ENCODE results near the gene CCT7.

DNA sequence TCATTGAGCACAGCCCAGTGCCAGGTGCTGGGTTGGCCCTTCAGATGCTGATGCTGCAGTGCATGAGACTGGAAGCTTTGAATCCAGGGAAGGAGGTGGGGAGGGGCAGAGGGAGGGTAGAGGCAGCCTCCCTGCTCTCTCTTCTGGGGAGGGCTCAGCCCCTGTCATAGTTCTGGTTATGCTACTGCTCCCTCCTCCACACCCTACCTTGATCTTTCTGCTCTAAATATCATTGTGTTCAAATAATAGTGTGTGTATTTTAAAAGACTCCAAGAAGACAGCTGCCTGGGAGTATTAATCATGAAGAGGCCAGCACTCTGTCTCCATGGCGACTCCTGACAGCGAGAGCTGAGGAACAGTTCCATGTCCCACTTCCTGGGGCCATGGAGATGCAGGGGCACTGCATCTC lies 63.0 kb downstream of the CCT7 start:
- TF ChIP-seq SMAD3 (CRISPR knock-in tag; IDR thresholded peaks at IDR 0.05; ENCODE audit: borderline replicate concordance) (no peak), CREB1 (CRISPR knock-in tag; IDR thresholded peaks at IDR 0.05) (no peak), GABPB1 (CRISPR knock-in tag; IDR thresholded peaks at IDR 0.05) (no peak), NR3C1 (CRISPR knock-in tag; conservative IDR thresholded peaks at IDR 0.05; ENCODE audit: low read depth) (no peak), FOXP1 (CRISPR knock-in tag; IDR thresholded peaks at IDR 0.05; ENCODE audit: borderline replicate concordance) (no peak), SOX15 (CRISPR knock-in tag; IDR thresholded peaks at IDR 0.05) (no peak), ATF1 (CRISPR knock-in tag; IDR thresholded peaks at IDR 0.05) (no peak), ZNF138 (CRISPR knock-in tag; conservative IDR thresholded peaks at IDR 0.05) (no peak), MYBL2 (CRISPR knock-in tag; IDR thresholded peaks at IDR 0.05) (no peak)
- TF ChIP-seq, protein P1, sequence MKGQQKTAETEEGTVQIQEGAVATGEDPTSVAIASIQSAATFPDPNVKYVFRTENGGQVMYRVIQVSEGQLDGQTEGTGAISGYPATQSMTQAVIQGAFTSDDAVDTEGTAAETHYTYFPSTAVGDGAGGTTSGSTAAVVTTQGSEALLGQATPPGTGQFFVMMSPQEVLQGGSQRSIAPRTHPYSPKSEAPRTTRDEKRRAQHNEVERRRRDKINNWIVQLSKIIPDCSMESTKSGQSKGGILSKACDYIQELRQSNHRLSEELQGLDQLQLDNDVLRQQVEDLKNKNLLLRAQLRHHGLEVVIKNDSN (CRISPR knock-in tag; IDR thresholded peaks at IDR 0.05): no peak
- TF ChIP-seq, protein P2, sequence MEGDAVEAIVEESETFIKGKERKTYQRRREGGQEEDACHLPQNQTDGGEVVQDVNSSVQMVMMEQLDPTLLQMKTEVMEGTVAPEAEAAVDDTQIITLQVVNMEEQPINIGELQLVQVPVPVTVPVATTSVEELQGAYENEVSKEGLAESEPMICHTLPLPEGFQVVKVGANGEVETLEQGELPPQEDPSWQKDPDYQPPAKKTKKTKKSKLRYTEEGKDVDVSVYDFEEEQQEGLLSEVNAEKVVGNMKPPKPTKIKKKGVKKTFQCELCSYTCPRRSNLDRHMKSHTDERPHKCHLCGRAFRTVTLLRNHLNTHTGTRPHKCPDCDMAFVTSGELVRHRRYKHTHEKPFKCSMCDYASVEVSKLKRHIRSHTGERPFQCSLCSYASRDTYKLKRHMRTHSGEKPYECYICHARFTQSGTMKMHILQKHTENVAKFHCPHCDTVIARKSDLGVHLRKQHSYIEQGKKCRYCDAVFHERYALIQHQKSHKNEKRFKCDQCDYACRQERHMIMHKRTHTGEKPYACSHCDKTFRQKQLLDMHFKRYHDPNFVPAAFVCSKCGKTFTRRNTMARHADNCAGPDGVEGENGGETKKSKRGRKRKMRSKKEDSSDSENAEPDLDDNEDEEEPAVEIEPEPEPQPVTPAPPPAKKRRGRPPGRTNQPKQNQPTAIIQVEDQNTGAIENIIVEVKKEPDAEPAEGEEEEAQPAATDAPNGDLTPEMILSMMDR (IDR thresholded peaks at IDR 0.05): no peak
- TF ChIP-seq, protein P3, sequence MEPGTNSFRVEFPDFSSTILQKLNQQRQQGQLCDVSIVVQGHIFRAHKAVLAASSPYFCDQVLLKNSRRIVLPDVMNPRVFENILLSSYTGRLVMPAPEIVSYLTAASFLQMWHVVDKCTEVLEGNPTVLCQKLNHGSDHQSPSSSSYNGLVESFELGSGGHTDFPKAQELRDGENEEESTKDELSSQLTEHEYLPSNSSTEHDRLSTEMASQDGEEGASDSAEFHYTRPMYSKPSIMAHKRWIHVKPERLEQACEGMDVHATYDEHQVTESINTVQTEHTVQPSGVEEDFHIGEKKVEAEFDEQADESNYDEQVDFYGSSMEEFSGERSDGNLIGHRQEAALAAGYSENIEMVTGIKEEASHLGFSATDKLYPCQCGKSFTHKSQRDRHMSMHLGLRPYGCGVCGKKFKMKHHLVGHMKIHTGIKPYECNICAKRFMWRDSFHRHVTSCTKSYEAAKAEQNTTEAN (CRISPR knock-in tag; IDR thresholded peaks at IDR 0.05): no peak
- TF ChIP-seq, protein P4, sequence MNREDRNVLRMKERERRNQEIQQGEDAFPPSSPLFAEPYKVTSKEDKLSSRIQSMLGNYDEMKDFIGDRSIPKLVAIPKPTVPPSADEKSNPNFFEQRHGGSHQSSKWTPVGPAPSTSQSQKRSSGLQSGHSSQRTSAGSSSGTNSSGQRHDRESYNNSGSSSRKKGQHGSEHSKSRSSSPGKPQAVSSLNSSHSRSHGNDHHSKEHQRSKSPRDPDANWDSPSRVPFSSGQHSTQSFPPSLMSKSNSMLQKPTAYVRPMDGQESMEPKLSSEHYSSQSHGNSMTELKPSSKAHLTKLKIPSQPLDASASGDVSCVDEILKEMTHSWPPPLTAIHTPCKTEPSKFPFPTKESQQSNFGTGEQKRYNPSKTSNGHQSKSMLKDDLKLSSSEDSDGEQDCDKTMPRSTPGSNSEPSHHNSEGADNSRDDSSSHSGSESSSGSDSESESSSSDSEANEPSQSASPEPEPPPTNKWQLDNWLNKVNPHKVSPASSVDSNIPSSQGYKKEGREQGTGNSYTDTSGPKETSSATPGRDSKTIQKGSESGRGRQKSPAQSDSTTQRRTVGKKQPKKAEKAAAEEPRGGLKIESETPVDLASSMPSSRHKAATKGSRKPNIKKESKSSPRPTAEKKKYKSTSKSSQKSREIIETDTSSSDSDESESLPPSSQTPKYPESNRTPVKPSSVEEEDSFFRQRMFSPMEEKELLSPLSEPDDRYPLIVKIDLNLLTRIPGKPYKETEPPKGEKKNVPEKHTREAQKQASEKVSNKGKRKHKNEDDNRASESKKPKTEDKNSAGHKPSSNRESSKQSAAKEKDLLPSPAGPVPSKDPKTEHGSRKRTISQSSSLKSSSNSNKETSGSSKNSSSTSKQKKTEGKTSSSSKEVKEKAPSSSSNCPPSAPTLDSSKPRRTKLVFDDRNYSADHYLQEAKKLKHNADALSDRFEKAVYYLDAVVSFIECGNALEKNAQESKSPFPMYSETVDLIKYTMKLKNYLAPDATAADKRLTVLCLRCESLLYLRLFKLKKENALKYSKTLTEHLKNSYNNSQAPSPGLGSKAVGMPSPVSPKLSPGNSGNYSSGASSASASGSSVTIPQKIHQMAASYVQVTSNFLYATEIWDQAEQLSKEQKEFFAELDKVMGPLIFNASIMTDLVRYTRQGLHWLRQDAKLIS (CRISPR knock-in tag; IDR thresholded peaks at IDR 0.05; ENCODE audit: borderline replicate concordance): no peak

All from WTC11 (cell line).